ENCODE measurements around the gene ACTR5.

The ACTR5 gene

GRCh38 chr20:38800882-38801281 is 52.6 kb downstream of the ACTR5 start:
- TF ChIP-seq CTCF (IDR thresholded peaks at IDR 0.05), result no peak

- TF ChIP-seq CTCF (IDR thresholded peaks at IDR 0.05), result no peak
These were observed 56.0 kb downstream of the ACTR5 start for GRCh38 chr20:38804221-38804620.

DNA sequence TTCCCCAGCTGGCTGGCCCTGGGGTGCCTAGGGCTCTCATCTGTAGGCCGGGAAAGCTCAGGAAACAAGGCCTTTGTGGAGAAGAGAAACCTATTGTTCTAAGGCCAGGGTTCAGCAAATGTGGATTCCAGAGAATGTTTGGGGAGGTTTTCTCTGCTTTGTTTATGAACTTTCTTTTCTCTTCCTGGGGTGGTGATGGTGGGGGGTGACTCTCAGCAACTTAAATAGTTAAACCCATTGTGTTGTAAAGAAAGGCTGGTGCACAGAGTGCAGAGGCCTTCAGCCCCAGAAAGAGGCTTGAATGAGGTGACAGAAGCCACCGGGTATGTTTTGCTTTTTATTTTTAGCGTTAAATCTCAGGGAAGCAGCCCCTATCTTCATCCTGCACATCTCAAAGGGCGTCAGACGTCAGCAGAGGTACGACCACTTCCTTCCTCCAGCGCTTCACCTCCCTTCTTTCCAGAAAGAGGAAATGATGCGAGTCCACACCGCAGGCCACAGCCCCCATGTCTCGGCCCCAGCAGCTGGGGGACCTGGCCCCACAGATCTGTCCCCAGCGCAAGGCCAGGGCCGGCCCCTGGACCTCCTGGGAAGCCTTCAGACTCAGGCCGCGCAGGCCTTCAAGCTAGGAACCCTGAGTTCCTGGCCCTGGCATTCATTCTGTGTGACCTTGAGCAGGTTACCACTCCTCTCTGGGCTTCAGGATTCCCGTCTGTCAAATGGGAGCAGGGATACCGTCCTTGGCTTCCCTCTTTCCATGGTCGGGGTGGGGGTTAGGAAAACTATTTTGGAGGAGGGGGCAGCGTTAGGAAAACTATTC is 56.6 kb downstream of the ACTR5 start:
- no peak for TF ChIP-seq CTCF (IDR thresholded peaks at IDR 0.05)

- TF ChIP-seq CTCF (IDR thresholded peaks at IDR 0.05), result no peak
These were observed 57.3 kb downstream of the ACTR5 start, which contains the start of gene PPP1R16B for GRCh38 chr20:38805502-38805957. Gene PPP1R16B, plus strand, starts transcription at chr20:38805697. Its CDS starts 30,229 bp downstream, at chr20:38835926.

DNA sequence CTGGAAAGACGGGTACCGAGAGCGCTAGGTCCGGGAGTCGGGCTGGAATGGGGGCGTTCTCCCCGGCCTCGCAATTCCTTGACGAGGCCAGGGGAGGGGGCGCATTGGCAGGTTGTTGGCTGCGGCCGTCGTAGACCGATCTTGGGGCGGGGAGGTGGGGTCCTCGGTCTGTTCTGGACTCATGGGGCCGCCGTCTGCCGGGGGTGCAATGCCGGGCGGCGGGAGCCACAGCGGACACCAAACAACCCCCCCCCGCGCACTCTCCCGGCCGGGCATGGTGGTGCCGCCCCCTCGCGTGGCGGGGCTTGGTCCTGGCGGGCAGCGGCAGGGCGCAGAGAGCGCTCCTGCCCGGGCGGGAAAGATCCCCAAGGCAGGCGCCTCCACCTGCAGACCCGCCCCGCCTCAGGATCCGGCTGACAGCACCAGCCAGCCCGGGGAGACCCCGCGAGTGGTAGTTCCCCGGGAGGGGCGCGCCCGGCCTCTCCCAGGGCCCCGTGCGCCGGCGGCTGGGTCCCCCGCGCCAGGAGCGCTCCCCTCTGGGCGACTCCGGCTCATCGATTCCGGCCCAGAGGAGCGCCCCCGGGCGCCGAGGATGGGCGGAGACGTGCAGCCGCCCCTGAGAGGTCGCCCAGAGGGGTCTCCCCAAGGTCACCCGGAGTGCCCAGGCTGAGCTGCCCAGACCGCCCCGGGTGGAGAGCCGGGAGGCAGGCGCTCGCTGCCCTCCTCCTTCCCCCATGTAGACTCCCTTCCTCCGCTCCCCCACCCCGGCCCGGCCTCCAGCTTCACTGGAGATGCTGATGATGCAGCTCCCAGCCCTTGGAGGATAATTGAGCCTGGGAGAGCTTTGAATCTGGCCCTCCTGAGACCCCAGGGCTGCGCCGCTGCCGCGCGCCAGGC is 57.9 kb downstream of the ACTR5 start:
- no peak for TF ChIP-seq CTCF (IDR thresholded peaks at IDR 0.05)

GRCh38 chr20:38806855-38807655 is 58.8 kb downstream of the ACTR5 start:
- TF ChIP-seq CTCF (IDR thresholded peaks at IDR 0.05), result no peak

DNA sequence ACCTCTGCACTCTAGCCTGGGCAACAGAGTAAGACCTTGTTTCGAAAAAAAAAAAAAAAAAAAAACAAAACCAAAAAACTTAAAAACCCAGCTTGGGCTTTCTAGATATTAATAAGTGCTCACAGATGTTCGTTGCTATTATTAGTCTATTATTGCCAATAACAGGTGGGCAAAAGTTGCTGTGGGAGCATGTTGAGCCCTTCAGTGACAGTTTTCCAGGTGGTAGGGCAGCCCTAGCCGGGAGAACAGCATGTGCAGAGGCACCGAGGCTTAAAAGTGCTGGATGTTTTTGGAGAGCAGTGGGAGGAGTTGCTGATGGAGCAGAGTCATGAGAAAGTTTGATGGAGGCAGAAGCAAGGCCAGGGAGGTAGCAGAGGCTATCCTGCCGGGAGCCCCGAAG is 61.7 kb downstream of the ACTR5 start:
- TF ChIP-seq CTCF (IDR thresholded peaks at IDR 0.05), result no peak
